ENCODE data around the gene TCEAL1.
"Not testable (repeated sequence)": the region's sequence is repeated elsewhere in the genome, so short reads cannot be mapped to it uniquely, and the experiment has no call there.

TCEAL1 gene

DNA sequence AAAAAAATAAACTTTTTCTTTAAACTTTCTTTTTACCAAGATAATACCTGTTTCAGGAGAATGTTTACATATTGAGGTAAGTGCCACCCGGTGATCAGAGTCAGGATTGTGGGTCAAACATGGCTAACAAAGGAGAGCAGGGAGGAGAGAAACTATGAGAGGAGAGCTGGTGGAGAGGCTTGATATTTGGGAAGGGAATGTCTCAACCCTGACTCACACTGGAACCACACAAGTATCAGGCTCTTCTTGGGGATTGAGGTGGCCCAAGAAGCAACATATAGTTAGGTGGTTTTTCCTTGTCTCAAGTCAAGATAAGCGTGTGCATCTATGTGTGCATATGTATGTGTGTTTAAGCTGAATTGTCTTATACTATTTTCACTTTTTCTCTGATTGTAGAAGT, 6.7 kb downstream of the TCEAL1 start:
- no peak for DNase-seq (ENCODE audit: low spot score)

DNA sequence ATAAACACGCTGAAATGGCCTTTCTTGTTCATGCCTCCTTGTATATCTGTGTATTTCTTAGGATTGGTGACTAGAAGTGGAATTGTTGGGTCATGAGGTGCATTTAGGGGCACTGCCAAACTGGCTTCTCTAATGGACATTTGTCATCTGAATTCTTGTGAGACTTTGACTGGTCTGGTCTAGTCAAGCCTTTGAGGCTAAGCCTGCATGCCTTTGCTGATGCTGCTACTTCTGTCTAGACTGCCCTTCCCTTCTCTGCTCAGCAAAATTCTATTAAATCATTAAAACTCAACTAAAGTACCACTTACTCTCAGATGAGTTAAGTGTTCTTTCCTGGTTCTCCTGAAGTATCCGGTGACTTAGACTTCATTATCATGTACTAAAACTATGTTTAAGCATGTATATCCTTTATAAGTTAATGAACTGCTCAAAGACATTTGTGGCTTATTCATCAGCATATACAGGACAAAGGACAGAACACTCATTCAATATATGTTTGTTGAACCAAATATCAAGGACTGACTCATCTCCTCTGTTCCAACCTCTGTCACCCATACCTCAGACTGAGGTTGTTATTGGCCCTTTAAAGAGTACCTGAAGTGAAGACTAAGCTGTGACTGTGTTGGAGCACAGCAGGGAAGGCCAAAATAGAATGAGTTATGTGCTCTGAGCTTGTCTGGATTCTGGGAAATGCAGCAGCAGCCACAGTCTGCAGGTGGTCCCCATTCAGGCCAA, 9.0 kb downstream of the TCEAL1 start:
- DNase-seq (ENCODE audit: low spot score), result no peak

DNA sequence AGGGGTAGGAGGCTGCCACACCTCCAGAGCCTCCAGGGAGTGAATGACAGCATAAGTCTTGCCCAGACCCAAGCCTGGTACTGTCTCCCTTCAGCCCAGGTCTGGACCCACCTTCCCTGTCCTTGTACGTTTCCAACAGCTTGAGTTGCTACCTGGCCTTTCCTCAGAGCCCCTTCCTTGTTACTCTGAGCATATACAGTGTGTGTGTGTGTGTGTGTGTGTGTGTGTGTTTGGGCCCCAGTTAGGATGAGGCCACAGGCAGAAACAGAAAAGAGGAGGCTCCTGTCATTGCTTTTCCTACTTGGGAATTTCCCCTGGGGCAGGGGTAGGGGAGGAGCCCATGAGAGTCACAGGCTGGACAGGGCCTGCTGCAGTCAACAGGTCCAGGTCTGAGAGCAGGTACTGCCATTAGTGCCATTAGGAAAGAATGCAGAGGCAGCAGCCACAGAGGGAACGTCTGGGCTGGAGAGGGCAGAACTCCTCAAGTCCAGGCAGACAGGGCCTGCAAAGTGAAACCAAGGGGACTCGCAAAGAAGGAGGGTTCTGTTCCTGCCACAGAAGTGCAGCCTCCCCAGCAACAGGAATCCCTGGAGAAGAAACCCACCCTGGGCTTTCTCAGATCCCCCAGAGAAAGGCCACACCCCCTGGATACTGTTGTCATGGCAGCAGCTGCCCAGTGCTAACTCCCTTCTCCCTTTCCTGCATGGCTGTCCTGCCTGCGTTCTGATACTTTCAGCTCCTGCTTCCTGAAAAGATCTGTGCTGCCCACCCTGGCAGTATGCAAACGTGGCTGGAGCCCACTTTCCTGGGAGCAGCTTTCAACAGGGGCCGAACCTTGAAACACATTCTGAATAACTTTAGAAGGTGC, 9.9 kb downstream of the TCEAL1 start:
- not testable (repeated sequence) for DNase-seq (ENCODE audit: low spot score)

DNA sequence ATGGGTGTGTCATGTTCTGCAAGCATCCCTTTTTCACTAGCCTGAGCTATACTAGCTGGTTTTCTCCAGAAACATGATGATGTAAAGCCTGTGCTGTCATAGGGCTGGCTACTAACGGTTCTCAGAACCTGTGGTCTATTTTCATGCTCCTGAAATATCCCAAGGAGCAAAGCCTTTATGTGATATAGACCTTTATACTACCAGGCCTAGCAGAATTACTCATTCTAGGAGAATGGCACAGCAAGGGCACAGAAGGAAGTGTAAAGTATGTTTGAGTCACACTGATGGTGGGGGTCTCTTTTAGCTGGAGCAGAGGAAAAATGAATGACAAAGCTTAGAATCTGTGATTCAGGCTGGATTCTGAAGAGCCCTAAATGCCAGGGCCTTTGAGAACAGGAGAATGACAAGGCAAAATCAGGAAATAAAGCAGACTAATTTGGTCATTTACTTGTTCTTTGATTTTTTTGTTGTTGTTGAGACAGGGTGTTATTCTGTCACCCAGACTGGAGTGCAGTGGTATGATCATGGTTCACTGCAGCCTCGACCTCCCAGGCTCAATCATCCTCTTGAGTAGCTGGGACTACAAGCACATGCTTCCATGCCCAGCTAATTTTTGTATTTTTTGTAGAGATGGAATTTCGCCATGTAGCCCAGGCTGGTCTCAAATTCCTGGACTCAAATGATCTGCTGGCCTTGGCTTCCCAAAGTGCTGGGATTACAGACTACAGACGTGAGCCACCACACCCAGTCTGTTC, 11.8 kb downstream of the TCEAL1 start:
- no peak for DNase-seq (ENCODE audit: low spot score)

DNA sequence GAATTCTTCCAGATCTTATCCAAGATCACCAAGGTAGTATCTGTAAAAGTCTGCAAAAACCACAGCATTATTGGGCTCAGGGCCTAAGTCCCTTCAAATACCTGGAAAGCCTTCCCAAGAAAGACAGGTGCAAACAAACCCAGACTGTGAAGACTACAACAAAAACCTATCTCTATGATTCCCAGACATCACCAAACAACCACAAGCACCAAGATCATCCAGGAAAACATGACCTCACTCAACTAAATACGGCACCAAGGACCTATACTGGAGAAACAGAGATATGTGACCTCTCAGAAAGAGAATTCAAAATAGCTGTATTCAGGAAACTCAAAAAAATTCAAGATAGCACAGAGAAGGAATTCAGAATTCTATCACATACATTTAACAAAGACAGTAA, 15.3 kb downstream of the TCEAL1 start:
- no peak for DNase-seq (ENCODE audit: low spot score)

DNA sequence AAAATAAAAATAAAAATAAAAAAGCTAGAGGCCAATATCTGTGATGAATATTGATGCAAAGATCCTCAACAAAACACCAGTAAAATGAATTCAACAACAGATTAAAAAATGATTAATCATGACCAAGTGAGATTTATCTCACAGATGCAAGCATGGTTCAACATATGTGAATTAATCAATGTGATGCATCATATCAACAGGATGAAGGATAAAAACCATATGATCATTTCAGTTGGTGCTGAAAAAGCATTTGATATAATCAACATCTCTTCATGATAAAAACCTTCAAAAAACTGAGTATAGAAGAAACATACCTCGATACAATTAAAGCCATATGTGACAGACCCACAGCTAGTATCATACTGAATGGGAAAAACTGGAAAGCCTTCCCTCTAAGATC, 18.9 kb downstream of the TCEAL1 start:
- no peak for DNase-seq (ENCODE audit: low spot score)

DNA sequence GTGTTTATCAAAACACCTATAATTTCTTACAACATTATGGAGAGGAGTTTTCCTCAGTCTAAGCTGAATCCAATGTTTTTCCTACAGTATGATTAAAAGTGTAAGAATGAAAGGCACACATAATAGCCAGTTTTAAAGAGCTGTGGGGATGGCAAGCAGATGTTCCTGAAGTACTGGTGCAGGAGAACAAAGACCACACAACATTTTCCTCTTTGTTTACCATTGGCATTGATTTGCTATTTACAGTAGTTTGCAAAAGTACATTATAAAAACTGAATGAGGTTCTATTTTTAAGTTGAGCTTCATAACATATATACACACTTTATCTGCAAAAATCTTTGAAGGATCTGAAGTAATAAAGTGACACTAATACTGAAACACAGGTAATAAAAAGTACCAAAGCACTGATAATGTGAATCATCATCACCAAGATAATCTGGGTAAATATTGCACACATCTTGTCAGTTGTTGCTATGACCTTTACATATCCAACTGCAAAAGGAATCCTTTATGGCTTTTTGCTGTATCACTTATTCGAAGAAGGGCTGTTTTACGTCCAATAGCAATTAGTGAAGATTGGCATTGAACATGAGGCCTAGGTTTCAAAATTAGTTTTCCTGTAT, 22.5 kb downstream of the TCEAL1 start:
- no peak for DNase-seq (ENCODE audit: low spot score)

DNA sequence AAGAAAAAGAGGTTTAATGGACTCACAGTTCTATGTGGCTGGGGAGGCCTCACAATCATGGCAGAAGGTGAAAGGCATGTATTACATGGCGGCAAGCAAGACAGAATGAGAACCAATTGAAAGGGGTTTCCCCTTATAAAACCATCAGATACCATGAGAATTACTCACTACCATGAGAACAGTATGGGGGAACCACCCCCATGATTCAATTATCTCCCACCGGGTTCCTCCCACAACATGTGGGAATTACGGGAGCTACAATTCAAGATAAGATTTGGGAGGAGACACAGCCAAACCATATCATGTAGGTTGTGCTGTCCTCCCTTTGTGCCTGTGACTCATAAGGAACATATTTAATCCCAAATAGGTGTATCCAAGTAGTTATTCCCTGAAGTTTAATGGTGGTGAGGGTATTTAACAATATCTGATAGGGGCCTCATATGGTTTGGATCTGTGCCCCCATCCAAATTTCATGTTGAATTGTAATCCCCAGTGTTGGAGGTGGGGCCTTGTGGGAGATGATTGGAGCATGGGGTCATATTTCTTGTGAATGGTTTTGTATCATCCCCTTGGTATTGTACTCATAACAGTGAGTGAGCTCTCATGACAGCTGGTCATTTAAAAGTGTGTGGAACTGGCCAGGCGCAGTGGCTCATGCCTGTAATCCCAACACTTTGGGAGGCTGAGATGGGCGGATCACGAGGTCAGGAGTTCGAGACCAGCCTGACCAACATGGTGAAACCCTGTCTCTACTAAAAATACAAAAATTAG, 26.6 kb downstream of the TCEAL1 start:
- not testable (repeated sequence) for DNase-seq (ENCODE audit: low spot score)

DNA sequence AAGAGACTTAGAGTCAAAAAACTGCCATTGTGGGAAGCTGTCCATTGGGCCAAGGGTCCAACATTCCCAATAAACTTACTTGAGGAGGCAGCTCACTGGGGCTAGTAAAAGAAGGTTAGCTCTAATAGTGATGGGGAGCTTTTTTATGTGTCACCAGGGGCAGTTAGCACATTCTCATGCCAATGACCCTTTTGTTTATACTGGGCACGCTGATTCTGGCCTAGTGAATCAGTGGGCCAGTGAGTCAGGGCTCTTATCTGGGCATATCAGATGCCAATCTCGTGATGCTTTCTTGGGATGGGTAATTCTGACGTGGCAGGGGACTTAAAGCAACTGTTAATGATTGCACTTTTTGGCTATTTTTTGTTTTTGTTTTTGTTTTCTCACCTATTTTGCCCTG, 27.8 kb downstream of the TCEAL1 start:
- DNase-seq (ENCODE audit: low spot score), result no peak

DNA sequence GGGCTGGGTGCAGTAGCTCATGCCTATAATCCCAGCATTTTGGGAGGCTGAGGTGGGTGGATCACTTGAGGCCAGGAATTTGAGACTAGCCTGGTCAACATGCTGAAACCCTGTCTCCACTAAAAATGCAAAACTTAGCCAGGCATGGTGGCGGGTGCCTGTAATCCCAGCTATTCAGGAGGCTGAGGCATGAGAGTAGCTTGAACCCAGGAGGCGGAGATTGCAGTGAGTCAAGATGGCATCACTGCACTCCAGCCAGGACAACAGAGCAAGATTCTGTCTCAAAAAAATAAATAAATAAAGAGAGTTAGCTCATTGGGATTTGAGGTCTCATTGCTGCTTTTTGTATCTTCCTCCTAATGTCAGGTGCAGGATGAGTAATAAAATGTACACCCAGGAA, 28.3 kb downstream of the TCEAL1 start:
- DNase-seq (ENCODE audit: low spot score), result not testable (repeated sequence)

DNA sequence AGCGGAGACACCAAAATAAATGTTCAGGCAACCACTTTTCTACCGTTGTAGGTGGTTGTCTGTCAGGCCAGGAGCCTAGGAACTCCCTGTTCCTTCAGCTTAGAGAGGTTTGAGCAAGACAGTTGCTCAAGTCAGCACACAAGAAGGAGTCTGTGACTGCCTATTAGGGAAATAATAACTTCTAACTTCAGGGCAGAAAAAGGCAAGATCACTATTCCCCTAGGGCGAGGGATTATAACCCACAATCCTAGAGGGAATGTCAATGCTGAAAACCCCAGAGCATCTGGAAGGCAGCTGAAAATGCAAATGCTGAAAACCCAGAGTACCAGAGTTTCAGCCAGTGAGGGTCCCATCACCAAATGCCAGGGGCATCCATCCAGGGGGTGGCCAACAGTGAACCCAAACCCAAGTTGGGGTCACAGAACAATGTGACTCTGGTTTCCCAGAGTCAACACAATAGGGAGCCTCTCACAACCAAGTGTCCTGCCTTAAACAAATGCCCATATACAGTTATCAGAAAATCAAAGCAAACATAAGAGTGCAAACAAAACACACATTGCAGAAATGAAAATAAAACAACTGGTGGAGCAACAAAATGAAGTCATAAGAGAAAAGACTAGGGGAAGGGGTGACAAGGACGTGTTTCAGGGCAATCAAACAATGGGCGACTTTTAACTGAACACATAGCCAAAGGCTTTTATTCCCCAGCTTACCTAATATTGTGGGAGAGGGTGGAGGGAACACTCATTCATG, 30.1 kb downstream of the TCEAL1 start:
- DNase-seq (ENCODE audit: low spot score), result no peak

DNA sequence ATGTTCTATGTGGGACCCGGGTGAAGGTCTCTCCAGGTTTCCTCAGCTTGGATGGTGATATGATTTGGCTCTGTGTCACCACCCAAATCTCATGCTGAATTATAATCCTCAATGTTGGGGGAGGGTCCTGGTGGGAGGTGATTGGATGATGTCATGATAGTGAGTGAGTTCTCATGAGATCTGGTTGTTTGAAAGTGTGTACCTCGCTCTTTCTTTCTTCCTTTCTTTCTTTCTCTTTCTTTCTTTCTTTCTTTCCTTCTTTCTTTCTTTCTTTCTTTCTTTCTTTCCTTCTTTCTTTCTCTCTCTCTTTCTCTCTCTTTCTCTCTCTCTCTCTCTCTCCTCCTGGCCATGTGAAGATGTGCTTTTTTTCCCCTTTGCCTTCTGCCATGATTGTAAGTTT, 30.7 kb downstream of the TCEAL1 start:
- DNase-seq (ENCODE audit: low spot score), result not testable (repeated sequence)

DNA sequence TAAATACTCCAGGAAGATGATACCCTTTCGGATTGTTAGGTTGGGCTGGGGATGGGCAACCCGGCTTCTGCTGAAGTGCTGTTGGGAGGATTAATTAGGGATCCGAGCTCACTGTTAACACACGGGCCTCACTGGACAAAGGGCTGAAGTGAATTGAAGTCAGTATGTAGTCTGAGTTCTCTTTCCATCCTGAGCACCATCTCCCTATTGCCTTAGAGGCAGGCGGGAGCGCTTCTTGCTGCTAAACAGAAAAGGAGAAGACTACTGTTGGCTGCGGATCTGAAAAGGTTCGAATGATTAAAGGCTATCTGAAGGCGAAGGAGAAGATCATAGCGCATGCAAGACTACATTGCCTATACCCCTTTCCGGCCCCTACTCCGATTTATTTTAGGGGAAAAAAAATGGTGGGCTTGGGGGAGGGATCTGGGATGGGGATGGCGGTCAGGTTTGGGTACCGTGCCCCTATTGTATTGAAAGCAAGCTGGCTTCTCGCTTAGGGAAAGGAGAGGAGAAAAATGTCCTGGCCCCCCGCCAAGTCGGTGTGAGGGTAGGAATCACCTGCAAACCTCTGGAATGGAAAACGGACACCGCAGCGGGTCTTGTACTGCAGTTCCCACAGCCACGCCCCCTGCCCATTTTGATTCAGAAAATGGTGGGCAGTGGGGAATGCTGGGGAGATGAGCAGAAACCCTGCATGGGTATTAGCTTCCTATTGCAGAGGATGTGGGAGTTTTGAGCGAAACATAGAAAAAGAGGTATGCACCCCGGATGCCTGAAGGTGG, 35.4 kb downstream of the TCEAL1 start:
- no peak for DNase-seq (ENCODE audit: low spot score)

DNA sequence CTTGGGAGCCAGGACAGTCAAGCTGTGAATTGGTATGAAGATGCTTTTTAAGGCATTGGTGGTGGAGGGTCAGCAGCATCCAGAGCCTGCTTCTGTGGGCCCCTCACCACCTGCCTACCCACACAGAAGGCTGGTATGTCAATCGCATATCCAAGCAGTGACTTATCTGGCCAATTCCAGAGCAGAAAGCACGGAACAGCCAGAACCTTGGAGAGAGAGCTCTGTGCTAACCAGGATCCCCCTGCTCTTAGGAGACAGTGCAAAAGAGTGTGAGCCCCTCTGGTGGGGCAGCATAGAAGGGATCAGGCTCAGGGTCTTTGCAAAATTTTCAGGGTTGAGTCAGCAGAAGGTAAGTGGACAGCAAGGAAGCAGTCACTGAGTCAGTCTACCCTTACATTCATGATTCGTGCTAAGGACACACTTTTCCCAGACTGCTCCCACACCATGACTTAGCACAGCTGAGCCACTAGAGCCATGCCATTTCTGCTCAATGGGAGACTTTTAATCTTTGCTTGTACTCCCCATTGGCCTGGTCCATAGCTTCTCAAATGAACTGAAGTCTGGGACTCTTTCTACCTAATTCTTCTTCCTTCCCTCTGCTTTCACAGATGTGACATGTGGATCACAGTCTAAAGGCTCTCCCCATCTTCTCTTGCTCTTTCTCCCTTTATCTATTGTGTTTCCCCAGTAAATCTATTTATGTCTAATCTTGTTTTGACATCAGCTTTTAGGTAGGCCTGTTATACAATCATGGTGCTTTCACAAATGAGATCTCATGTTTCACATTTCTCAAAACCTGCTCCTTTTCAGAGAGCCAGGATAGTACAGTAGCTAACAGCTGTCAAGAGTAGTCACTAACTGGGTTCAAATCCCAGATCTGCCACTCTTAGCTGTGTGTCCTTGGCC, 37.7 kb downstream of the TCEAL1 start:
- no peak for DNase-seq (ENCODE audit: low spot score)

DNA sequence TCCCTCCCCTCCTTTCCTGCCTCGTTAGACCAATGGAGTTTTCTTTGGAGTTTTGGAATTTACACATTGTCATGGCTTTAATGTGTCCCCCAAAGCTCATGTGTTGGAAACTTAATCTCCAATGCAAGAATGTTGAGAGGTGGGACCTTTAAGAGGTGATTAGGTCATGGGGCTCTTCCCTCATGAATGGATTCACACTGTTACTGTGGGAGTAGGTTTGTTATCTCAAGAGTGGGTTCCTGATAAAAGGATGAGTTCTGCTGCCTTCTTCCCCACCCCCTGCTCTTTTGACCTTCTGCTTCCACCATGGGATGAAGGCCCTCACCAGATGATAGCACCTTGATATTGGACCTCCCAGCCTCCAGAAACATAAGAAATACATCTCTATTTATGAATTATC, 41.0 kb downstream of the TCEAL1 start:
- DNase-seq (ENCODE audit: low spot score), result no peak

DNA sequence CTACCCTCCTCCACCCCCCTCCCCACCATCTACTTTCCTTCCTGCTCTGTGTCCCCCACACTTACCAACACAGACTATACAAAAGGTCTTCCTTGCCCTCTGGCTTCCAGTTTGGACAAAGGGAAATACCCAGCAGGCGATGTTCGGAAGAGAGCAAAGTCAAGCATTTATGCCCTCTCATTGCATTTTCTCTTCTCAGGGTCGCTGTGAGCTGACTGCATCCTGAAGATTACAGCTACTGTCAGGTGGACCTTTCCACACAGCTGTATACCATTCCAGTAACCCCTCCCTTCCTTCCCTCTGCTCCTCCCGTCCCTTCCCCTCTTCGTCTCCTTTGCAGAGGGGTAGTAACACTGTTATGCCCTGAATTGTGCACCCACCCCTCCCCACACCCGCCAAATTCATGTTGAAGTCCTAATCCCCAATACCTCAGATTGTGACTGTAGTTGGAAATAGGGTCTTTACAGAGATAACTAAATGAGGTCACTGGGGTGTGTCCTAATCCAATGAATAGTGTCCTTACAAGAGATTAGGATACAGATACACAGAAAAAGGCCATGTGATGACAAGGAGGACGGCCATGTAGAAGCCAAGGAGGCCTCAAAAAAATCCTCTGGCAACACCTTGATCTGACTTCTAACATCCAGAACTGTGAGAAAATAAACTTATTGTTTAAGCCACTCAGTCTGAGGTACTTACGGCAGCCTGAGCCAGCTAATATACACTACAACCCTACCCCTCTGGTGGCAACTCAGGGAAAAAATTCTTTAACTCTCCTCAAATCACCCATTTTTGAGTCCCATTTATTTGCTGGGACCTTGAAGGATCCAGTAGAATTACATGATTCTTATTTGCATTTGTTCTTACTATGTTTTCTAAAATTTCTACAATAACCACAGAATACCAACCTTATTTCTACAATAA, 46.0 kb downstream of the TCEAL1 start:
- no peak for DNase-seq (ENCODE audit: low spot score)

DNA sequence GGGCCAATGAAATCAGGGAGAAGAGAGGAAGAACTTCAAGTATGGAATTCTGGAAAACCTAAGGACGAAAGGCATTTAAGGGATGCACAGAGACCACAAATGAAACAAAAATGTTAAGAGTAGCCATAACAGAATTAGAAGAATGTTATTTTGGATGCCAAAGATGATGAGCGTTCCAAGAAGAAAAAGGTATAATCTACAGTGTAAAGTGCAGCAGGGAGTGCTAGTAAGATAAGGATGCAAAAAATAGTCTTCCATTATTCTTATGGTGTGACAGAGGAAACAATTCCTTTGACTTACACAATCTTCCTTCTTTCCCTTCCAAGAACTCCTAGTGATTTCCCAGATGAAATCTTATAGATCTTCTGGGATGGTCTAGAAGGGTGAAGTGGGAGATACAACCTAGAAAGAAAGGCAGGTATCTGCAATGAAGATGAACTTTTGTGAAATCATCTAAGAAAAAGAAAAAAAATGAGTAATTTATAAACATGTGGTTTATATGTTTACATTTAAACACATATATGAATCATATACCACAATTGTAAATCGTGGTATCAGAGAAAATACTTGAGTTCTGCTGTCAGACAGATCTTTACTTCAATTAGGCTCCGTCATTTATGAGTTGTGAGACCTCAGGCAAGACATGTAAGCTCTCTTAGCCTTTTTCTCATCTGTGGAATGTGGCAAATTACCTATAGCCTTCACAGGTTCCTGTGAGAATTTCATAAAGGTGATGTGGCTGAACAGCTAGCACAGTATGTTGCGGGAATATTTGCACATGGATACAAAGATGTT, 49.6 kb downstream of the TCEAL1 start:
- DNase-seq (ENCODE audit: low spot score), result no peak
